Nephron progenitor cell (in vitro differentiated cells): Measurements from ENCODE around the gene SMR3A.

Source experiments
- DNase-seq: peaks from one replicate; pipeline ENCODE4 v3.0.0; 2021
- H3K27ac Mint-ChIP-seq: 2 replicates; pipeline ENCODE4 v1.8.0; 2021; ENCODE audit warnings: mild to moderate bottlenecking, moderate library complexity, mixed read lengths
- H3K27me3 Mint-ChIP-seq: 2 replicates; pipeline ENCODE4 v1.8.0; 2021; ENCODE audit warnings: mild to moderate bottlenecking, low read depth, mixed read lengths; ENCODE audit not compliant: poor library complexity
- H3K36me3 Mint-ChIP-seq: 2 replicates; pipeline ENCODE4 v1.8.0; 2021; ENCODE audit warnings: low read depth, mixed read lengths
- H3K4me1 Mint-ChIP-seq: 2 replicates; pipeline ENCODE4 v1.8.0; 2021; ENCODE audit warnings: mixed read lengths
- H3K4me3 Mint-ChIP-seq: 2 replicates; pipeline ENCODE4 v1.8.0; 2021; ENCODE audit warnings: mild to moderate bottlenecking, moderate library complexity, mixed read lengths
- H3K9me3 Mint-ChIP-seq: 2 replicates; pipeline ENCODE4 v1.8.0; 2021; ENCODE audit warnings: mild to moderate bottlenecking, moderate library complexity, mixed read lengths
- CTCF ChIP-seq: fragments of 200-600 bp; sonication (generic); IDR thresholded peaks from 2 replicates; pipeline ENCODE4 v1.5.0; 2021; ENCODE audit warnings: antibody characterized with exemption

SMR3A gene

GRCh38 chr4:70337886-70338420, 22.6 kb upstream of the SMR3A start:
- no peaks in the 10 kb centered on the region for H3K27me3 Mint-ChIP-seq
- no peak overlapping the region for H3K4me3 Mint-ChIP-seq
- DNase-seq = no peak
- TF ChIP-seq CTCF = no peak
- H3K4me1 Mint-ChIP-seq = no peaks in the 10 kb centered on the region
- no peaks in the 10 kb centered on the region for H3K9me3 Mint-ChIP-seq
- no peak overlapping the region for H3K27ac Mint-ChIP-seq
- no peaks in the 10 kb centered on the region for H3K36me3 Mint-ChIP-seq

GRCh38 chr4:70356185-70356584, 4.4 kb upstream of the SMR3A start:
- no peak overlapping the region for H3K4me3 Mint-ChIP-seq
- no peak for TF ChIP-seq CTCF
- DNase-seq = no peak
- H3K36me3 Mint-ChIP-seq = no peaks in the 10 kb centered on the region
- H3K9me3 Mint-ChIP-seq = no peaks in the 10 kb centered on the region
- H3K27ac Mint-ChIP-seq = no peak overlapping the region
- H3K27me3 Mint-ChIP-seq = no peaks in the 10 kb centered on the region
- no peaks in the 10 kb centered on the region for H3K4me1 Mint-ChIP-seq

- no peaks in the 10 kb centered on the region for H3K36me3 Mint-ChIP-seq
- no peaks in the 10 kb centered on the region for H3K4me1 Mint-ChIP-seq
- H3K27me3 Mint-ChIP-seq = peaks cover 3% of the 10 kb centered on the region
- H3K27ac Mint-ChIP-seq = no peak overlapping the region
- DNase-seq = no peak
- TF ChIP-seq CTCF = no peak
- H3K4me3 Mint-ChIP-seq = no peak overlapping the region
- no peaks in the 10 kb centered on the region for H3K9me3 Mint-ChIP-seq
Measured at GRCh38 chr4:70359115-70359661, 1.4 kb upstream of the SMR3A start.

- Mint-ChIP-seq H3K9me3 (no peaks in the 10 kb centered on the region), H3K36me3 (no peaks in the 10 kb centered on the region), H3K27me3 (peaks cover 5% of the 10 kb centered on the region), H3K4me1 (no peaks in the 10 kb centered on the region), H3K4me3 (no peak overlapping the region), H3K27ac (no peak overlapping the region)
- TF ChIP-seq CTCF = no peak
- no peak for DNase-seq
Measured at GRCh38 chr4:70364002-70364401, 3.4 kb downstream of the SMR3A start.

- H3K4me1 Mint-ChIP-seq = no peaks in the 10 kb centered on the region
- H3K4me3 Mint-ChIP-seq = no peak overlapping the region
- no peak for DNase-seq
- H3K27ac Mint-ChIP-seq = no peak overlapping the region
- H3K27me3 Mint-ChIP-seq = peaks cover 5% of the 10 kb centered on the region
- H3K9me3 Mint-ChIP-seq = no peaks in the 10 kb centered on the region
- no peaks in the 10 kb centered on the region for H3K36me3 Mint-ChIP-seq
- no peak for TF ChIP-seq CTCF
Measured at GRCh38 chr4:70365479-70365878, 4.9 kb downstream of the SMR3A start.

- Mint-ChIP-seq H3K27me3 (peaks cover 5% of the 10 kb centered on the region), H3K27ac (no peak overlapping the region), H3K36me3 (no peaks in the 10 kb centered on the region), H3K4me1 (no peaks in the 10 kb centered on the region), H3K4me3 (no peak overlapping the region), H3K9me3 (no peaks in the 10 kb centered on the region)
- no peak for TF ChIP-seq CTCF
- no peak for DNase-seq
Measured at GRCh38 chr4:70367813-70368212, 7.3 kb downstream of the SMR3A start.
